ENCODE data around the gene TKT. TPM values are rescaled to one million over a fixed set of nuclear protein-coding genes. Genes with fewer than 3 reads are reported as not detected.

Gene TKT
- total RNA-seq, 4 donors from 2014 or later: 97.3 to 338 (median 167) TPM

GRCh38 chr3:53264718-53265117, 8.9 kb upstream of the TKT start:
- Histone ChIP-seq H3K27me3 (no peaks in the 10 kb centered on the region), H3K4me3 (no peak overlapping the region), H3K9me3 (no peaks in the 10 kb centered on the region), H3K36me3 (no peaks in the 10 kb centered on the region), H3K27ac (no peak overlapping the region), H3K4me1 (peaks cover 3 to 9% (median 5%) of the 10 kb centered on the region in 4 donors)
- DNase-seq: no peak
- intact Hi-C loops (cut with DNase I; ENCODE audit: low total_unique reads) (no loop called here), in situ Hi-C loops (cut with MboI; ENCODE audit: low pct_ligation_motif_present in 1 of 4, low pct_unique_long_range_greater_than_20kb in 1 of 4, low sequenced_read_pairs in 3 of 4) (no loop called here)
- TF ChIP-seq EP300 (IDR thresholded peaks at IDR 0.05; ENCODE audit: low read depth) (no peak), POLR2AphosphoS5 (IDR thresholded peaks at IDR 0.05) (no peak)
- WGBS, 2 donors (ENCODE audit: low coverage in 1 of 2): 57% methylated on average over 3 of the region's 3 CpGs; no CpG with 5 or more reads in 1 of the 2 donors

GRCh38 chr3:53263907-53264306, 8.1 kb upstream of the TKT start:
- Histone ChIP-seq H3K27me3 (no peaks in the 10 kb centered on the region), H3K27ac (no peak overlapping the region), H3K36me3 (no peaks in the 10 kb centered on the region), H3K9me3 (no peaks in the 10 kb centered on the region), H3K4me1 (peaks cover 0 to under 1% (median 0%) of the 10 kb centered on the region in 4 donors), H3K4me3 (no peak overlapping the region)
- in situ Hi-C loops (cut with MboI; ENCODE audit: low pct_ligation_motif_present in 1 of 4, low pct_unique_long_range_greater_than_20kb in 1 of 4, low sequenced_read_pairs in 3 of 4): no loop called here
- TF ChIP-seq EP300 (IDR thresholded peaks at IDR 0.05; ENCODE audit: low read depth) (no peak), CTCF (IDR thresholded peaks at IDR 0.05) (no peak), POLR2AphosphoS5 (IDR thresholded peaks at IDR 0.05) (no peak), POLR2A (IDR thresholded peaks at IDR 0.05) (no peak)
- no peak for DNase-seq
- intact Hi-C loops (cut with DNase I; ENCODE audit: low total_unique reads): no loop called here
- WGBS, 2 donors (ENCODE audit: low coverage in 1 of 2): 66 to 85% methylated on average over 3 to 4 of the region's 4 CpGs

GRCh38 chr3:53261712-53262111, 5.9 kb upstream of the TKT start:
- DNase-seq: no peak
- no peak overlapping the region for H3K27ac ChIP-seq
- in situ Hi-C loops (cut with MboI; ENCODE audit: low pct_ligation_motif_present in 1 of 4, low pct_unique_long_range_greater_than_20kb in 1 of 4, low sequenced_read_pairs in 3 of 4) (no loop called here), intact Hi-C loops (cut with DNase I; ENCODE audit: low total_unique reads) (no loop called here)
- H3K9me3 ChIP-seq: no peaks in the 10 kb centered on the region
- H3K4me3 ChIP-seq: no peak overlapping the region
- H3K4me1 ChIP-seq: no peaks in the 10 kb centered on the region
- no peaks in the 10 kb centered on the region for H3K27me3 ChIP-seq
- WGBS, 2 donors (ENCODE audit: low coverage in 1 of 2): 80% methylated on average over 5 of the region's 5 CpGs; no CpG with 5 or more reads in 1 of the 2 donors
- H3K36me3 ChIP-seq: no peaks in the 10 kb centered on the region
- TF ChIP-seq CTCF (IDR thresholded peaks at IDR 0.05) (no peak), POLR2AphosphoS5 (IDR thresholded peaks at IDR 0.05) (no peak), EP300 (IDR thresholded peaks at IDR 0.05; ENCODE audit: low read depth) (no peak), POLR2A (IDR thresholded peaks at IDR 0.05) (no peak)

- Histone ChIP-seq H3K27ac (no peak overlapping the region), H3K36me3 (no peaks in the 10 kb centered on the region), H3K9me3 (no peaks in the 10 kb centered on the region), H3K4me3 (no peak overlapping the region), H3K27me3 (no peaks in the 10 kb centered on the region), H3K4me1 (peaks cover 0 to 4% (median 4%) of the 10 kb centered on the region in 4 donors)
- WGBS, 2 donors (ENCODE audit: low coverage in 1 of 2): 68% methylated on average over 4 of the region's 4 CpGs; no CpG with 5 or more reads in 1 of the 2 donors
- intact Hi-C loops (cut with DNase I; ENCODE audit: low total_unique reads) (no loop called here), in situ Hi-C loops (cut with MboI; ENCODE audit: low pct_ligation_motif_present in 1 of 4, low pct_unique_long_range_greater_than_20kb in 1 of 4, low sequenced_read_pairs in 3 of 4) (no loop called here)
- no peak for DNase-seq
- TF ChIP-seq EP300 (IDR thresholded peaks at IDR 0.05; ENCODE audit: low read depth): no peak
- no peak for TF ChIP-seq POLR2A (IDR thresholded peaks at IDR 0.05)
- TF ChIP-seq CTCF (IDR thresholded peaks at IDR 0.05): no peak
- TF ChIP-seq POLR2AphosphoS5 (IDR thresholded peaks at IDR 0.05): no peak
Measured at GRCh38 chr3:53260286-53260785, 4.5 kb upstream of the TKT start.

Data from transverse colon (tissue), 4 donors.